ENCODE measurements around the gene SORCS2.

The SORCS2 gene

DNA sequence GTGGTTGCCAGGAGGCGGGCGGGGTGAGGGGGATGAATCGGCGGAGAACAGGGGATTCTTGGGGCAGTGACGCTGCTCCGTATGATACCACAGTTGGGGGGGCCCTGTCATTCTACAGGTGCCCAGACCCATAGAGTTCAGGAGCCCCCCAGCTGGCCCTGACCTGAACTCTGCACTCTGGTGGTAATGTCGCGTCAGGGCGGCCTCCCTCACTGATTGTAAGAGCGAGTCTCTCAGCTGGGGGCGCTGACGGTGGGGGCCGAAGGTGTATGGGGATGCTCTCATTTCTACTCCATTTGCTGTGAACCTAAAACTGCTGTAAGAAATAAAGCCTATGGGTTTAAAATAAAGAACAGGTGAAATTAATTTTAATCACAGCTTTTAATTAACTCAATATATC lies 334.2 kb downstream of the SORCS2 start:
- TF ChIP-seq NFIC (IDR thresholded peaks at IDR 0.05) (no peak), EGR1 (IDR thresholded peaks at IDR 0.05) (no peak), TEAD4 (IDR thresholded peaks at IDR 0.05) (no peak), CREB1 (IDR thresholded peaks at IDR 0.05; ENCODE audit: low read depth) (no peak)

DNA sequence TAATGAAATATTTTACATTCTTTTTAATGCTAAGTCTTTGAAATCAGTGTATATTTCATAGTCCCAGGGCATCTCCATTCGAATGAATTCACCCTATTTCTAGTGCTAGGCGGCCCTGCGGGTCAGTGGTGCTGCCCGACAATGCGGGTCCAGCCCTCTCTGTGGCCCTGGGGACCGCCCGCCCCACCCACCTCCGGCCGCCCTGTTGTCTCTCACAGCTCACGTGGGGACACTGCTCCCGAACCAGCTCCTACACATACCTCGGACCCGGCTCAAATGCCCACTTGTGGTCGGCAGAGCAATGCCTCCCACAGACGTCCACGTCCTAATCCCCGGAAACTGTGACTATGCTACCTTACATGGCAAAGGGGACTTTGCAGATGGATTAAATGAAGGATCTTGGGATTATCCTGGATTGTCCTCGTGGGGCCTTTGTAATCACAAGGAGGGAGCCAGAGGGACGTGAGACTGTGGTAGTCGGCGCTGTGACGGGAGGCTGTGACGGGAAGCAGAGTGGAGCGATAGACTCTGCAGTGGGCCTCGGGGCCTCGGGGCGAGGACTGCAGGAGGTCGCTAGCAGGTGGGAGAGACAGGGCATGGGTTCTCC lies 334.7 kb downstream of the SORCS2 start:
- TF ChIP-seq CREB1 (IDR thresholded peaks at IDR 0.05; ENCODE audit: low read depth): no peak
- TF ChIP-seq FOXM1 (IDR thresholded peaks at IDR 0.05; ENCODE audit: borderline replicate concordance, low read depth): no peak
- no peak for TF ChIP-seq TEAD4 (IDR thresholded peaks at IDR 0.05)
- no peak for TF ChIP-seq ZBTB7A (IDR thresholded peaks at IDR 0.05; ENCODE audit: low read depth)
- TF ChIP-seq, protein P1, sequence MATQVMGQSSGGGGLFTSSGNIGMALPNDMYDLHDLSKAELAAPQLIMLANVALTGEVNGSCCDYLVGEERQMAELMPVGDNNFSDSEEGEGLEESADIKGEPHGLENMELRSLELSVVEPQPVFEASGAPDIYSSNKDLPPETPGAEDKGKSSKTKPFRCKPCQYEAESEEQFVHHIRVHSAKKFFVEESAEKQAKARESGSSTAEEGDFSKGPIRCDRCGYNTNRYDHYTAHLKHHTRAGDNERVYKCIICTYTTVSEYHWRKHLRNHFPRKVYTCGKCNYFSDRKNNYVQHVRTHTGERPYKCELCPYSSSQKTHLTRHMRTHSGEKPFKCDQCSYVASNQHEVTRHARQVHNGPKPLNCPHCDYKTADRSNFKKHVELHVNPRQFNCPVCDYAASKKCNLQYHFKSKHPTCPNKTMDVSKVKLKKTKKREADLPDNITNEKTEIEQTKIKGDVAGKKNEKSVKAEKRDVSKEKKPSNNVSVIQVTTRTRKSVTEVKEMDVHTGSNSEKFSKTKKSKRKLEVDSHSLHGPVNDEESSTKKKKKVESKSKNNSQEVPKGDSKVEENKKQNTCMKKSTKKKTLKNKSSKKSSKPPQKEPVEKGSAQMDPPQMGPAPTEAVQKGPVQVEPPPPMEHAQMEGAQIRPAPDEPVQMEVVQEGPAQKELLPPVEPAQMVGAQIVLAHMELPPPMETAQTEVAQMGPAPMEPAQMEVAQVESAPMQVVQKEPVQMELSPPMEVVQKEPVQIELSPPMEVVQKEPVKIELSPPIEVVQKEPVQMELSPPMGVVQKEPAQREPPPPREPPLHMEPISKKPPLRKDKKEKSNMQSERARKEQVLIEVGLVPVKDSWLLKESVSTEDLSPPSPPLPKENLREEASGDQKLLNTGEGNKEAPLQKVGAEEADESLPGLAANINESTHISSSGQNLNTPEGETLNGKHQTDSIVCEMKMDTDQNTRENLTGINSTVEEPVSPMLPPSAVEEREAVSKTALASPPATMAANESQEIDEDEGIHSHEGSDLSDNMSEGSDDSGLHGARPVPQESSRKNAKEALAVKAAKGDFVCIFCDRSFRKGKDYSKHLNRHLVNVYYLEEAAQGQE (IDR thresholded peaks at IDR 0.05; ENCODE audit: low read depth): no peak
- no peak for TF ChIP-seq YY1 (IDR thresholded peaks at IDR 0.05; ENCODE audit: low read depth)
- no peak for TF ChIP-seq TAF1 (IDR thresholded peaks at IDR 0.05; ENCODE audit: low read depth)
- no peak for TF ChIP-seq EP300 (IDR thresholded peaks at IDR 0.05; ENCODE audit: borderline replicate concordance)
- TF ChIP-seq MAX (IDR thresholded peaks at IDR 0.05): no peak
- TF ChIP-seq TCF12 (IDR thresholded peaks at IDR 0.05; ENCODE audit: low read depth): no peak
- TF ChIP-seq EGR1 (IDR thresholded peaks at IDR 0.05): no peak
- no peak for TF ChIP-seq CEBPB (IDR thresholded peaks at IDR 0.05)

GRCh38 chr4:7529368-7530080 lies 337.2 kb downstream of the SORCS2 start:
- TF ChIP-seq TAF1 (IDR thresholded peaks at IDR 0.05; ENCODE audit: low read depth) (no peak), MAX (IDR thresholded peaks at IDR 0.05) (no peak), EGR1 (IDR thresholded peaks at IDR 0.05) (no peak), USF1 (IDR thresholded peaks at IDR 0.05) (no peak), CREB1 (IDR thresholded peaks at IDR 0.05; ENCODE audit: low read depth) (no peak), FOXM1 (IDR thresholded peaks at IDR 0.05; ENCODE audit: borderline replicate concordance, low read depth) (no peak), RAD21 (IDR thresholded peaks at IDR 0.05; ENCODE audit: low read depth) (no peak)
- TF ChIP-seq, protein P1 (IDR thresholded peaks at IDR 0.05; ENCODE audit: low read depth): no peak

DNA sequence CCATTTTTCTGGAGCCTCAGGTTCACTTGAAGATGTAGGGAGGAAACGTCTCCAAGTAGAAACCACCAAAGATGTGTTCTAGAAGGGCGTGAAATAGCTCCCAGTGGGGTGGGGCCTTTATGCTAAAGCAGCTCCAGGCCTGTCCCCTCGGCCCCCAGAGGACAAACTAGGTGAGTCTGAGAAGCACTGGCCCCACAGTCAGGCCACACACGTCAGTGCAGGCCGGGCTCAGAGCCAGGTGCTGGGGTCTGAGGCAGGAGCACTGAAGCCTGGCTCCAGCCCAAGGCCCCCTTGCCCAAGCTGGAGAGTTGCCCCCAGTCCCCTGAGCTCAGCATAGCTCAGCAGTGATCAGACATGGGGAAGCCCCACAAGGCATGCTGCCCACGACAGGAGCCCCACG lies 337.7 kb downstream of the SORCS2 start:
- TF ChIP-seq TAF1 (IDR thresholded peaks at IDR 0.05; ENCODE audit: low read depth) (no peak), TEAD4 (IDR thresholded peaks at IDR 0.05) (no peak), CEBPB (IDR thresholded peaks at IDR 0.05) (no peak), ZBTB7A (IDR thresholded peaks at IDR 0.05; ENCODE audit: low read depth) (no peak), FOXM1 (IDR thresholded peaks at IDR 0.05; ENCODE audit: borderline replicate concordance, low read depth) (no peak), RAD21 (IDR thresholded peaks at IDR 0.05; ENCODE audit: low read depth) (no peak), CREB1 (IDR thresholded peaks at IDR 0.05; ENCODE audit: low read depth) (no peak), USF1 (IDR thresholded peaks at IDR 0.05) (no peak), MAX (IDR thresholded peaks at IDR 0.05) (no peak), NFIC (IDR thresholded peaks at IDR 0.05) (no peak), EGR1 (IDR thresholded peaks at IDR 0.05) (no peak)
- TF ChIP-seq, protein P1 (IDR thresholded peaks at IDR 0.05; ENCODE audit: low read depth): no peak

All from Ishikawa (cell line).